ENCODE results near the gene SLC38A6.

Gene SLC38A6

GRCh38 chr14:61076556-61076955 lies 95.5 kb downstream of the SLC38A6 start:
- Mint-ChIP-seq H3K27ac (no peak overlapping the region), H3K27me3 (ENCODE audit: low read depth) (no peaks in the 10 kb centered on the region), H3K4me3 (no peak overlapping the region), H3K36me3 (ENCODE audit: low read depth) (peaks cover 11% of the 10 kb centered on the region), H3K9me3 (no peaks in the 10 kb centered on the region), H3K4me1 (peaks cover 30% of the 10 kb centered on the region)
- no peak for TF ChIP-seq CTCF (IDR thresholded peaks at IDR 0.05; ENCODE audit: unreplicated experiment in 3 of 3)

- TF ChIP-seq CTCF (IDR thresholded peaks at IDR 0.05; ENCODE audit: unreplicated experiment in 3 of 3): no peak
- H3K9me3 Mint-ChIP-seq: no peaks in the 10 kb centered on the region
- H3K4me3 Mint-ChIP-seq: no peak overlapping the region
- H3K27ac Mint-ChIP-seq: no peak overlapping the region
- peaks cover 30% of the 10 kb centered on the region for H3K4me1 Mint-ChIP-seq
- peaks cover 11% of the 10 kb centered on the region for H3K36me3 Mint-ChIP-seq (ENCODE audit: low read depth)
- no peaks in the 10 kb centered on the region for H3K27me3 Mint-ChIP-seq (ENCODE audit: low read depth)
These were observed 96.4 kb downstream of the SLC38A6 start for GRCh38 chr14:61077437-61077836.

- Mint-ChIP-seq H3K36me3 (ENCODE audit: low read depth) (peaks cover 11% of the 10 kb centered on the region), H3K9me3 (no peaks in the 10 kb centered on the region), H3K4me1 (peaks cover 30% of the 10 kb centered on the region), H3K27me3 (ENCODE audit: low read depth) (no peaks in the 10 kb centered on the region), H3K27ac (no peak overlapping the region), H3K4me3 (no peak overlapping the region)
- no peak for TF ChIP-seq CTCF (IDR thresholded peaks at IDR 0.05; ENCODE audit: unreplicated experiment in 3 of 3)
These were observed 97.1 kb downstream of the SLC38A6 start for GRCh38 chr14:61077951-61078720.

- Mint-ChIP-seq H3K4me1 (peaks cover 26% of the 10 kb centered on the region), H3K27ac (peak overlapping the region; percentile 48 to 92 (median 91)), H3K27me3 (ENCODE audit: low read depth) (no peaks in the 10 kb centered on the region), H3K4me3 (no peak overlapping the region), H3K36me3 (ENCODE audit: low read depth) (peaks cover 28% of the 10 kb centered on the region), H3K9me3 (peaks cover 14% of the 10 kb centered on the region)
- TF ChIP-seq CTCF (IDR thresholded peaks at IDR 0.05; ENCODE audit: unreplicated experiment in 3 of 3): no peak
These were observed 99.6 kb downstream of the SLC38A6 start for GRCh38 chr14:61080591-61081010.

- no peak for TF ChIP-seq CTCF (IDR thresholded peaks at IDR 0.05; ENCODE audit: unreplicated experiment in 3 of 3)
- H3K9me3 Mint-ChIP-seq: peaks cover 20% of the 10 kb centered on the region
- H3K27ac Mint-ChIP-seq: no peak overlapping the region
- H3K4me3 Mint-ChIP-seq: no peak overlapping the region
- peaks cover 13% of the 10 kb centered on the region for H3K4me1 Mint-ChIP-seq
- H3K36me3 Mint-ChIP-seq (ENCODE audit: low read depth): peaks cover 29% of the 10 kb centered on the region
- no peaks in the 10 kb centered on the region for H3K27me3 Mint-ChIP-seq (ENCODE audit: low read depth)
These were observed 107.0 kb downstream of the SLC38A6 start for GRCh38 chr14:61088081-61088480.
